Activated effector memory CD4-positive, alpha-beta T cell treated with anti-CD3 and anti-CD28 coated beads, Interleukin-2, amount 50 U/mL, for 16 hours (primary cell): ENCODE results near the gene ZNF672.

Source experiments
- DNase-seq: peaks from one replicate; pipeline ENCODE4 v3.0.0-alpha.2; 2020

The ZNF672 gene

GRCh38 chr1:248837045-248837780, 811 bp upstream of the ZNF672 start:
- peak; percentile 53 for DNase-seq

GRCh38 chr1:248838357-248839167, 538 bp downstream of the ZNF672 start:
- peak; percentile 95 for DNase-seq

DNA sequence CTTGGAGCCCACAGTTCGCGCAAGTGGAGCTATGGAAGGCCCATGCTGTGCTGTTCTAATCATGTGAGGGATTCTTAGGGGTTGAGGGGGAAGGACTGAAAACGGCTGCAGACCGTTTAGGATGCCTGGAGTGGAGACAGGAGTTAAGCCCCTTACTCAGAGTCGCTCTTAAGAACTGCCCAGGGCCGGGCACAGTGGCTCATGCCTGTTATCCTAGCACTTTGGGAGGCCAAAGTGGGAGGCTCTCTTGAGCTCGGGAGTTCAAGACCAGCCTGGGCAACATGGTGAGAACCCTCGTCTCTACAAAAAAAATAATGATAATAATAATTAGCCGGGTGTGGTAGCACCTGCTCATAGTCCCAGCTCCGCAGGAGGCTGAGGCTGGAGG, 1.1 kb downstream of the ZNF672 start:
- DNase-seq = no peak

GRCh38 chr1:248840946-248841345, 2.9 kb downstream of the ZNF672 start:
- DNase-seq = peak; percentile 36

DNA sequence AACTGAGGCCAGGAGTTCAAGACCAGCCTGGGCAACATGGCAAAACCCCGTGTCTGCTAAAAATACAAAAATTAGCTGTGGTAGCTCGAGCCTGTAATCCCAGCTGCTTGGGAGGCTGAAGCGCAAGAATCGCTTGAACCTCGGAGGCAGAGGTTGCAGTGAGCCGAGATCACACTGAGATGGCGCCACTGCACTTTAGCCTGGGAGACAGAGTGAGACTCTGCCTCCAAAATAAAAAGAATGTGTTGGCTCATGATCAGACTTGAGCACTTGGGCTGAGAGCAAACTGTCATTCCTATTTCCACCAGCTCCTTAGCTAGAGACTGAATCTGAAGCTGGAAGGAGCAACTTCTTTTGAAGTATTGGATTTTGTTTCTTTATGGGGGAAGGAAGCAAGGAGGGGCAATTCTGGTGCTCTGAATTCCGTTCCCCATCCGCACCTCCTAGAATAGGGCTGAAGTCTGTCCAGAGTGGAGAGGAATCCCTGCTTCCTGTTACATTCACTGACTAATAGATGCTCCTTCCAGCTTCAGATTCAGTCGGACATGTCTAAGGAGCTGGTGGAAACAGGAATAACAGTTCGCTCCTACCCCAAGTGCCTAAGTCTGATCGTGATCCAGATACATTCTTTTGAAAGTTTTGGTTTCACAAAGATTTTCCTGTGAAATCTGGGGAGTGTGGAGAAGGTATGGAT, 3.8 kb downstream of the ZNF672 start:
- peak; percentile 73 for DNase-seq

- DNase-seq = peak; percentile 46
Measured at GRCh38 chr1:248842781-248843331, 4.8 kb downstream of the ZNF672 start.

- DNase-seq = peak; percentile 36
Measured at GRCh38 chr1:248843687-248844086, 5.7 kb downstream of the ZNF672 start.

GRCh38 chr1:248844526-248844925, 6.5 kb downstream of the ZNF672 start:
- peak; percentile 24 for DNase-seq

GRCh38 chr1:248847181-248847955, 9.3 kb downstream of the ZNF672 start:
- DNase-seq = no peak

DNA sequence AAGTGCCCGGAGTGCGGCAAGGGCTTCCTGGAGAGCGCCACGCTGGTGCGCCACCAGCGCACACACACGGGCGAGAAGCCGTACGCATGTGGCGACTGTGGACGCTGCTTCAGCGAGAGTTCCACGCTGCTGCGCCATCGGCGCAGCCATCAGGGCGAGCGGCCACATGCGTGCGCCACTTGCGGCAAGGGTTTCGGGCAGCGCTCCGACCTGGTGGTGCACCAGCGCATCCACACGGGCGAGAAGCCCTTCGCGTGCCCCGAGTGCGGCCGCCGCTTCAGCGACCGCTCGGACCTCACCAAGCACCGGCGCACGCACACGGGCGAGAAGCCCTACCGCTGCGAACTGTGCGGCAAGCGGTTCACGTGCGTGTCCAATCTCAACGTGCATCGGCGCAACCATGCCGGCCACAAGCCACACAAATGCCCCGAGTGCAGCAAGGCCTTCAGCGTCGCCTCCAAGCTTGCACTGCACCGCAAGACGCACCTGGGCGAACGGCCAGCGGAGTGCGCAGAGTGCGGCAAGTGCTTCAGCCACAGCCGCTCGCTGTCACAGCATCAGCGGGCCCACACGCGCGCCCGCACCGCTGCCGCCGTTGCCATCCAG, 10.0 kb downstream of the ZNF672 start:
- no peak for DNase-seq

DNA sequence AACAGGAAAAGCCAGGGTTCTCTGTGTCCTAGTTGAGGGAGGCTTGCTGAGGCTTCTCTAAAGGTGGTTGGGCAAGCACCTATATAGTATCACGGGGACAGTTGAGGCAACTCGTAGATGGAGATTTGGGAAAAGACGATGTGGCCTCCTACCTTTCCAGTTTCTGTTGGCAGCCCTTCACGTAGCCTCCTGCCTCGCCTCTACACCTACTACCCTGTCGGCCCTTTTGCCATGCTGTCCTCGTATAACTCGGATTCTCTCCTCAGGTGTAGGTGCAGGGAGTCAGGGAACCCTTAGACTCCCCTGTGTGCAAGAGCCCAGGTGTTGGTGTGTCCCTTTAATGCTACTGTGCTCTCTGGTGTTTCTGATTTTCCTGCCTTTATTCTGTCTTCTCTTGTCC, 10.6 kb downstream of the ZNF672 start:
- no peak for DNase-seq

GRCh38 chr1:248849152-248849551, 11.1 kb downstream of the ZNF672 start:
- DNase-seq = no peak

- DNase-seq = no peak
Measured at GRCh38 chr1:248849637-248850036, 11.6 kb downstream of the ZNF672 start.

- DNase-seq = no peak
Measured at GRCh38 chr1:248850124-248850523, 12.1 kb downstream of the ZNF672 start.

DNA sequence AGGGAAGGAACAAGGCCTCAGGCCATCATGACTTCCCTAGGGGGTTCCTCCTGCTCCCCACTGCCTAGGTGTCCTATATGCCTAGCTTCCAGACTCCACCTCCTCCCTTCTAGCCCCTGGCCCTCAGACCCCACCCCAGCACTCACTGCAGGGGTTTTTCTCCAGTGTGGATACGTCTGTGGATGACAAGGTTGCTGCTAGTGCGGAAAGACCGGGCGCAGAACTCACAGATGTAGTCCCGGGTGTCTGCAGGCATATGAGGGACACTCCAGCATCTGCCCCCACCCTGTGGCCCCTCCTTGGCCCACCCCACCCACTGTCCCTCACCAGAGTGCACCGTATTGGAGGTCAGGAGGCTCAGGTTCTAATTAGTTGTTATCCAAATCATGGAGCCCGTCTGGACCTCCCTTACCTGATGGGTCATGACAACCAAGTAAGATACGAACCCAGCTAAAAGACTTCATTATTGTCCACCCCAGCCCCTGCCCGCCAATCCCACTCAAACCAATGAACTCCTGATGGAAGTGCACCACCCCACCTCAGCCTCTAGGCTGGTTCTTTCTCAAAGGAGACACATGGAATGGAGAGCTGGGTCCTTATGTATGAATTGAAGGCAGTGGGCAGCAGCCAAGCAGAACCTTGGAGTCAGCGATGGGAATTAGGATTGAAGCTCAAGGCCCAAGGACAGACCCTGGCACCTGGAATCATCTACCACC, 12.7 kb downstream of the ZNF672 start:
- no peak for DNase-seq

DNA sequence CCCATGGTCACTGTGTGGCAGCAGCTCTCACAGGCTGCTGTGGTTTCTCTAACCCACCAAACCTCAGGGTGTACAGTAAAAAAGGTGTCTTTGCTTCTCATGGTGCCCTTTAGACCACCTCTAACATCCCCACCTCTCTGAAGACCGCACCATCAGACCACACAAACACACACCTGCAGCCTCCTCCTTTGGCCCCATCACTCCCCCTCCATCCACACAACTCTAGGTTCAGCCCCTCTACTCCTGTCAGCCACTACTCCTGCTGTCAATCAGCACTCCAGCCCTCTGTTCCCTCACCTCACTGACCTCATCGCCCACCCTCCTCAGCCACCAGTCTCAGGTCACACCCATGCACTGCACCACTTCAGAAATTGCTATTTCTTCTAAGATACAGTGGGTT, 13.4 kb downstream of the ZNF672 start:
- DNase-seq = no peak

DNA sequence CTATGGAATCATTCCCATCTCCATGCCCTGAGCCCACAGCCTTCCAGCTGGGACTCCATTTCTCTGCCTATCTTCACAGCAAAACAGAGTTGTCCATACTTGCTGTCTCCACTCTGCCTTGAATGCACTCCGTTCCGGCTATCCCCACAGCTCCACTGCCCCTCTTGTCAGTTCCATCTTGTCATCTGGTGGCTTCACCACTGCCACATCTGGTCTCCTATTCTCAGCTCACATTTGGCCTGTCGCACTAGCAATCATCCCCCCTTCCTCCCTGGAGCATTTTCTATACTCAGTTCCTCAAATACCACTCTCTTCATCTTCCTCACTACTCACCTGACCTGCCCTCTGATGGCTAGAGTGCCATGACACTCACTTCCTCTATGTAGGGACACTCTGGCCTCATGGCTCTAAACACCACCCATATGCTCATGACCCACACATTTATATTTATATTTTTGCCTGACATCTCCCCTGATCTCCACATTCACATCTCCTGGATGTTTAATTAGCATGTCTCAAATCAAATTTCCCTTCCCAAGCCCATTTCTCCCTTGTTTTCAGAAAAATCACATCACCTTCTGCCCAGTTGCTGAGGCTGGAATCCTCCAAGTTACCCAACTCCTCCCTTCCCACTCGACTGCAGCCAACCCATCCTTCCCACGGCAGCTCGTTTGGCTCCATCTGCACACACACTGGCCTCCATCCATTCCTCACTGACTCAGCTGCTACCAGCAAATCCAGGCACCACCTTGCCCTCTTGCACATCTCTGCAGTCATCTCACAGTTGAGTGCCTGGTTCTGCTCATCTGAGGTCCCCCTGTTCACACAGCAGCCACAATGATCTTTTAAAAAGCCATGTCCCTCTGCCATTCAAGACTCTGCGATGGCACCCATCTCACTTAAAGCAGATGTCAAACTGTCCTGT, 14.7 kb downstream of the ZNF672 start:
- DNase-seq = no peak

DNA sequence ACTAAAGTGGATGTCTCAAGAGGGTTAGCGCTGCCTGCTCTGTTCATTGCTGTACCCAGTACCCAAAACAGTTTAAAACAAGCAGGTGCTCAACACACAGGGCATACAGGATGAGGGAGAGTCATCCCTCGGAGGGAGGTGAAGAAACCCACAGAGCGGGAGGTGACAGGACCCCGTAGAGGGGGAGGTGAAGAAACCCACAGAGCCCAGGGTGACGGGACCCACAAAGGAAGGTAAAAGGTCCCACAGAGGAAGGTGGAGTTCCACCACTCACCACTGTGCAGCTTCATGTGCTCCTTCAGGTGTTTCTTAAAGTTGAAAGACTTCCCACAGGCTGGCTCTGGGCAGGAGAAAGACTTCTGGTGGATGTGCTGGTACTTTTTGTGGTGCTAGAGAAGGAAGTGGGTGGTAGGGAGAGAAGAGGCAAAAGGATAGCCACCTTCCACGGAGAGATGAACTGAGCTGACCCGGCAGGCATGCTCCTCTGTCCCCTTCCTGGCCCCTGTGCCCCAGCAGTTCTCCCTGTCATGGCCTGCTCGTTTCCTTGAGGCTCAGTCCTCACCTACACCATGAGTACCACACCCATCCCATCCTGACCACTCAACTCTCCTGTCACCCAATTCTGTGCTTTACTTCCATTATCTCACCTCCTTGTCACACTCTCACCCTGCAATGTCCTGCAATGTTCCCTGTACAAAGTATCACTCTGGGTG, 15.8 kb downstream of the ZNF672 start:
- no peak for DNase-seq

- no peak for DNase-seq
Measured at GRCh38 chr1:248855580-248855979, 17.6 kb downstream of the ZNF672 start.

- DNase-seq = no peak
Measured at GRCh38 chr1:248856176-248856575, 18.2 kb downstream of the ZNF672 start.
